NCI-H69 (cell line): ENCODE measurements around the gene AUTS2.

ENCODE experiments used
- DNase-seq: peaks from one replicate; lab custom pipeline; 2025; lab: John Stamatoyannopoulos, UW

The AUTS2 gene

GRCh38 chr7:69624435-69625230, 26.4 kb downstream of the AUTS2 start:
- peak; percentile 85 for DNase-seq

DNA sequence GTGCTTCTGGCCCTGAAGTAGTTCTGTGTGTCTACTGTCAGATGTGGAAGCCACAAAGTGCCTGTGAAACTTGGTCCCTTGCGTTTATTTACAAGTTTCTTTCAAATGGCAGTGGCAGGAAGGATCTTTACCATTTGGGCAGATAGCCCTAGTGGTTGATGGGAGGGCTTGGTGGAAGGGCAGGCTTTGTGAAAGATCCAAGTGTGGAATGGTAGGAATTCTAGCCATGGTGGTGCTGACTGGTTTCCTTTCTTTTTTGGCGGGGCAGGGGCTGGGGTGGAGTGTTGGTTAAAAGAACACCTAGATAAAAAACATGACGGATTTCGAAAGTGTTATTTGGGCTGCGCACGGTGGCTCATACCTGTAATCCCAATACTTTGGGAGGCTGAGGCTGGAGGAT, 27.0 kb downstream of the AUTS2 start:
- DNase-seq, result no peak

GRCh38 chr7:69625798-69626197, 27.5 kb downstream of the AUTS2 start:
- DNase-seq, result no peak

GRCh38 chr7:69630292-69630691, 32.0 kb downstream of the AUTS2 start:
- no peak for DNase-seq

DNA sequence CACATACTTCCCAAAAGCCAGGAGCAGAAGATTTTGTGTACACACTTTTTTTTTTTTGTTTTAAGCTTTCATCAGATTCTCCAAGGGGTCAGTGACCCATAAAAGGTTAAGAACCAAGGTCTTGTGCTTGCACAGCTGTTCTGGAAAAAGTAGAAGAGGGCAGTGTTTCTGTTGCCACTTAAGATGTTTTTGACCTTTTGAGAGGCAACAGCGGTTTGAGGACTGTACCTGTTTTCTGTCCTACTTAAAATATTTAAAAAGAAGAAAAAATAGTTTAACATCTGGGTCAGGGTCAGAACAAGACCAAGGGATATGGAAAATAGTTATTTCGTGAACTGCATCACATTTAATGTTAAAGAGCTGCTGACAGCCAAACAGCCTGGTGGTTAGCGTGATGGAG, 32.9 kb downstream of the AUTS2 start:
- DNase-seq, result peak; percentile 78

GRCh38 chr7:69632280-69632679, 34.0 kb downstream of the AUTS2 start:
- DNase-seq, result no peak

DNA sequence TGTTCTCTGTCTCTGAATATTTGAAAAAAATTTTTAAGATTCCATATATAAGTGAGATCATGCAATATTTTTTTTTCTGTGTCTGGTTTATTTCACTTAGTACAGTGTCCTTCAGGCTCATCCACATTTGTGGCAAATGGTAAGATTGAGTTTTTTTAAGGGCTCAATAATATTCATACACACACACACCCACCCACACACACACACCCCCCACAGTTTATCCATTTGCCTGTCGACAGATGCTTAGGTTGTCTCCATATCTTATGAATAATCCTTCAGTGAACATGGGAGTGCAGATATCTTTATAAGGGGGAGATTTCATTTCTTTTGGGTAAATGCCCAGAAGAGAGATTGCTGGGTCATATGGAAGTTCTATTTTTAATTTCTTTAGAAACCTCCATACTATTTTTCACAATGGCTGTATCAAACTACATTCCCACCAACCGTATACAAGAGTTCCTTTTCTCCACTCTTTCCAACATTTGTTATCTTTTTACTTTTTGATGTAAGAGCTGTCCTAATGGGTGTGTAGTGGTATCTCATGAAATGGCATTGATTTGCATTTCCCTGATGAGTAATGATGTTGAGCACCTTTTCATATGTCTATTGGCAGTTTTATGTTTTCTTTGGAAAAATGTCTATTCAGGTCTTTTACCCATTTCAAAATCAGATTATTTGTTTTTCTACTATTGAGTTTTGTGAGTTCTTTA, 35.0 kb downstream of the AUTS2 start:
- no peak for DNase-seq

DNA sequence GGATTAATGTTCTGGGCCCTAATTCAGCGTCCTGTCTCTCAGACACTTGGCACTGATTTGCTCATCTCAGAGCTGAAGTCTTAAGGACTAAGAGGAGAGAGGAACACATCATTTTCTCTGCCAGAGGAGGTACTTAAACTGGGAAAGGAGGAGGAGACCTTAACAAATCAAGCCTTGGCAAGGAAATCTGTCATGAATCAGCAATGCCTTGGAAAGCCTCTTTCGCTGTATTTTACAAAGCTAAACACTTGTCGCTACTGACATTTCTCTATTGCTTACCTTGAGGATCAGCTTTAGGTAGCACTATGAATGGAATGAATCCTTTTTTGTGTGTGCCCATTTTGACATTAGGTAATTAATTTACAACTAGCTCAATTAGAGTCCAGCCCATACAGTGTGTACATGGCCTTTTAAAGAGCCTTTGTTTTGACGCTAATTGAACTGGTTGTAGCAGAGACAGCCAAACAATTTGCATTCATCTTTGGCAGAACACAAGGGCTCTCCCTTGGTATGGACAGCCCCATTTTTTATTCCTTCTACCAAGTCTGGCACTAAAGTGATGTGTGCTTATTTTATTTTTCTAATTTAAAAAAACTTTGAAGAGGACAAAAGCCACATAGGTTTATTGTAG, 37.4 kb downstream of the AUTS2 start:
- peak; percentile 84 for DNase-seq

GRCh38 chr7:69638674-69639073, 40.4 kb downstream of the AUTS2 start:
- DNase-seq, result no peak

GRCh38 chr7:69640216-69640615, 41.9 kb downstream of the AUTS2 start:
- DNase-seq, result peak; percentile 48

- no peak for DNase-seq
These were observed 42.8 kb downstream of the AUTS2 start for GRCh38 chr7:69640925-69641594.

DNA sequence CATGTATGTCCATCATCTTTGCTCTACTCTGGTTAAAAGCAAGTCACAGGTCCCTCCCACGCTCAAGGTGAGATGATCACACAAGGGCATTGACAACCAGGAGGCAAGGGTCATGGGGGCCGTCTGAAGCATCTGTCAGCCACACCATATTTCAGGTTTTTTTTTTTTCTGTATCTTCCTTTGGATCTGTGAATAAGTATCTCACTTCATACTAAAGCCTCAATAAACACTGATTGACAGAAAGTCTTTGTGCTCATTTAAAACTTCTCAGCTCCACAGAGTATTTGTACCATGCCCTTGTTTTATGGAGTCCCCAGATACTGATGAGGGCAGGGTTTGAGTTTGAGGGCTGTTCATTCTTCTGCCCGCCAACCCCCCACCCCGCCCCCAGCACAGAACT, 45.0 kb downstream of the AUTS2 start:
- no peak for DNase-seq

GRCh38 chr7:69643708-69644445, 45.6 kb downstream of the AUTS2 start:
- peak; percentile 63 for DNase-seq

DNA sequence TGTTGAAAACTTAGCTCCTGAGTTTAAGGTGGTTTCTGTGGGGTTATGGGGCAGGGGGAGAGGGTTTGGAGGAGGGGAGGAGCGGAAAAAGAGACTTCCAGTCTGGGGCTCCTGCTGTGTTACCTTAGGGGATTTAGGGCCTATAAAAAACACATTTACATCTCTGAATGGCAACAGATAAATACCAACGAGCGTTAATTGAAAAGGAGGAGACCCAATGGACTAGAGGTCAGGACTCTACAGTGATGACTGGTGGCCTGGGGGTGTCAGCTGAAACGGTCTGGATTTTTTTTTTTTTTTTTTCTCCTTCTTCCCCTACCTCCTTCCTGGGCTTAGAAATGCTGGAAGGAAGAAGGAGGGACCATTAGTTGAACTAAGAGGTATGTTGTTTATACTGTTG, 47.4 kb downstream of the AUTS2 start:
- DNase-seq, result peak; percentile 73

DNA sequence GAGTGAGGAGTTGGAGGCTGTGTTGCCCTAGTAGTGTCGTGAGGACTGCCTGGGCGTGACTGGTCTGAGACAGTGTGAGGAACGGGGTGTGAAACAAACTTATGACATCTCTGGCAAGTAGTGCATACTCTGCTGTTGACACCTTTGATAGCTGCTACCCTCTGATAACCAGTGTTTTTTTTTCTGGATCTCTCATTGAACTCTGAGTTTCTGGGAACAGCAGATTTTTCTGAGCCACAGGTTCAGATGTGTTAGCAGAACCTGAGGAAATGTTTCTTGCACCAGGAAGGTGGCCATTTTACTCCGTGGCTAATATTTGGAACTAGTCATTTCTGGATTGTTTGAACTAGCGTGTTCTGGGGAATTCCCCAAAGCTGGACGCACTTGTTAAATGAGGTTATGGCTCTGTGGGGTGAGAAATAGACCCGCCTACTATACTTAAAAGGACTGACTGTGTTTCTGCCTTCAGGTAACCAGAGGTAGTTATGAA, 52.9 kb downstream of the AUTS2 start:
- DNase-seq, result no peak

- no peak for DNase-seq
These were observed 54.8 kb downstream of the AUTS2 start for GRCh38 chr7:69652947-69653701.

DNA sequence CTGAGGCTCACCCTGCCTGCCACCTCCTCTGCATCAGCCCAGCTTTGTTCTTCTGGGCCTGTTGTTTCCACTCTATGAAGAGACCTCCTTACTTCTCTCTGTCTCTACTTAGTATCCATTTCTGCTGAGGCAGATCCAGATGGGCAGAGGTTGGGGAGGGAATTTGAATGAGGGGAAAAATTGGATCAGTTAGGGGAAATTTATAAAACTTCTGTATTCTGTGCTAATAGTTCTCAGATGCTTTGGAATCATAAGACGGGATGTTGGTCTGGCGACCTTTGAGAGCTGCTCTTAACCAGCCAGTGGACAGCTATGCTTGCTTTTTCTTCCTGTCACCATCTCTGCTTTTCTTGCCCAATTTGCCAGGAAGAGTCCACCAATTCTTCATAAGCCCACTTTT, 55.5 kb downstream of the AUTS2 start:
- DNase-seq, result no peak

- DNase-seq, result peak; percentile 89
These were observed 56.1 kb downstream of the AUTS2 start for GRCh38 chr7:69654381-69654780.

DNA sequence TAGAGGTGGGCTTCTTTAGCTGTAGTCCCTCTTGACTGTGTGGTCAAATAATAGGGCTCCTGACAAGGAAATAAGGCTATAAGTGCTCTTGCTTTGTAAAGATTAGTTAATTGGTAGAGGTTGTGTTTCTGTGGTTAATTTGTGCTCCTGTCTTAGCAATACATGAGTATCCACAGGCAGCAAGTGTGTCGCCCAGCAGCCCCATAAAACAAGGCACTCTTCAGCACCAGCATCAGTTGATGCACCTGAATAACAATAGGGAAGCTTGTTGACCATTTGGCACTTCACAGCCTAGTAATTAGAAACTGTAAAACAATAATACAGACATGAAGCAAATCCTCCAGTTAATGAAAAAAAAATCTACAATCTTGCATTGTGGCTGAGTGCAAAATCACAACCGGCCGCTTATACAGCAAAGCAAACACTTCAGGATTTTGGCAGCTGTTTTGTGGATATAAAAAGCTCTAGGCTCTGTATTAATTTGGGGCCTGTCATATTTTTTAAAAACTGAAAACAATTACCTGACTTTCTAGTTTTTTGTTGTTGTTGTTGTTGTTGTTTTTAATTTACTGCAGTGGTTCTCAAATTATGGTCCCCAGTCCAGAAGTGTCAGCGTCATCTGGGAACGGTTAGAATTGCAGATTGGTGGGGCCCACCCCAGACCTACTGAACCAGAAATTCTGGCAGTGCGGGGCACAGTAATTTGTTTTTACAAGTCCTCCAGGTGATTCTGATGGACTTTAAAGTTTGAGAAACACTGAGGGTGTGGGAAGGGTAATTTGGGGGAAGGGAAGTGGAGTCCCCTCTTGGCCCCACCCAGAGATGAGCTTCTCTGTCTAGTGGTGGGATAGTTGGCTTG, 56.8 kb downstream of the AUTS2 start:
- peak; percentile 84 for DNase-seq

DNA sequence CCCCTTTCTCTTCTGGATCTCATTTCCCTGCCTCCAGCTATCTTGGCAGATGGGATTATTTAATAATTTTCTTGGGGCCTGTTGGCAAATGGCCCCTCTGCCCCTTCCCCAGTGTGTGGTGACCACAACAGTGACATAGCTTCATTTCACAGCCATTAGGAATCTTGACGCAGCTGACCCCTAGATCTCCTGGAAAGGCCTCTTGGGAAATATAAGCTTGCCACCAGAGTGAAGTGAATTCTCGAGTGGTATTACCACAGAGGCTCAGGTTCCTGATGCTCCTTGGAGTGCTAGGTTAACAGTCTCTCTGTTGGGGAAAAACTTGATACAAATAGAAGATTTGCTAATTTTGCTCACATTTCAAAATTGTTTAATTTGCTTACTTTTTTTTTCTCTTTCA, 57.8 kb downstream of the AUTS2 start:
- DNase-seq, result no peak
